Endothelial cell of umbilical vein (primary cell): ENCODE data around the gene SPAG16. TPM values are rescaled to one million over a fixed set of nuclear protein-coding genes. Genes with fewer than 3 reads are reported as not detected.

Source experiments
- BruUV-seq: library from RNA; stranded (reverse); fragments of 400-500 nt; replicated peaks from 2 replicates; lab custom pipeline; 2021; lab: Mats Ljungman, UMichigan
- CTCF ChIA-PET: fragments of 300-600, 350-600 bp; sonication (Branson Sonifier 250); formaldehyde crosslinking; loops from one replicate; lab custom pipeline; 2021; ENCODE audit warnings: antibody characterized with exemption, inconsistent platforms; lab: Charles Lee
- POLR2A ChIA-PET: fragments of 300-600, 350-600 bp; sonication (Branson Sonifier 250); formaldehyde crosslinking; loops from one replicate; lab custom pipeline; 2021; ENCODE audit warnings: antibody characterized with exemption, inconsistent platforms; lab: Charles Lee
- DNase-seq: peaks from one replicate; pipeline ENCODE4 v3.0.0-alpha.2; 2011; ENCODE audit warnings: low read depth, low spot score
- FAIRE-seq: peaks from 2 replicates; lab custom pipeline; 2011; peaks lifted over from hg19 to GRCh38; lab: Jason Lieb, UNC
- H2AFZ ChIP-seq: 2 replicates; pipeline ENCODE4 v1.6.0; 2012; ENCODE audit warnings: low read depth, low read length, control low read depth, inconsistent platforms
- H3K27ac ChIP-seq: 2 replicates; pipeline ENCODE4 v1.5.1; 2011; ENCODE audit warnings: low read depth, mild to moderate bottlenecking, control low read depth, low read length, moderate library complexity; ENCODE audit not compliant: insufficient read depth
- H3K27me3 ChIP-seq, 2 experiments: 2 replicates each; pipeline versions ENCODE4 v1.6.0 to v1.6.1; 2011; ENCODE audit warnings: low read length in 2 of 2, mixed read lengths in 1 of 2; ENCODE audit not compliant: control insufficient read depth in 2 of 2, insufficient read depth in 2 of 2
- H3K36me3 ChIP-seq, 2 experiments: 2 replicates in 1 of 2; 3 replicates in 1 of 2; pipeline ENCODE4 v1.5.1; 2011; ENCODE audit warnings: low read length in 2 of 2, mild to moderate bottlenecking in 1 of 2, moderate library complexity in 1 of 2; ENCODE audit not compliant: control insufficient read depth in 2 of 2, insufficient read depth in 2 of 2; ENCODE audit errors: extremely low read depth in 1 of 2
- H3K4me1 ChIP-seq: 3 replicates; pipeline ENCODE4 v1.5.1; 2011; ENCODE audit warnings: mild to moderate bottlenecking, low read length; ENCODE audit not compliant: control insufficient read depth, insufficient read depth; ENCODE audit errors: extremely low read depth
- H3K4me2 ChIP-seq: 2 replicates; pipeline ENCODE4 v1.6.1; 2011; ENCODE audit warnings: low read length, control low read depth, mixed read lengths; ENCODE audit not compliant: insufficient read depth
- H3K4me3 ChIP-seq, 3 experiments: fragments of 200-600 bp in 1 of 3; sonication (generic), shearing (Covaris generic) in 1 of 3; replicated peaks in 1 of 3; 2 replicates each; pipeline ENCODE4 v1.5.1; 2011 to 2016; ENCODE audit warnings: control low read depth in 3 of 3, low read length in 3 of 3, mild to moderate bottlenecking in 2 of 3, inconsistent platforms in 1 of 3, low read depth in 1 of 3, moderate library complexity in 1 of 3; ENCODE audit not compliant: insufficient read depth in 1 of 3
- H3K79me2 ChIP-seq: 2 replicates; pipeline ENCODE4 v1.6.0; 2012; ENCODE audit warnings: low read length, inconsistent platforms; ENCODE audit not compliant: control insufficient read depth, insufficient read depth
- H3K9ac ChIP-seq: replicated peaks from 2 replicates; pipeline ENCODE3; 2011; ENCODE audit warnings: low read length, control low read depth; ENCODE audit not compliant: insufficient read depth; ENCODE audit errors: extremely low read depth
- H3K9me1 ChIP-seq: replicated peaks from 3 replicates; pipeline ENCODE4 v1.6.0; 2011; ENCODE audit warnings: mild to moderate bottlenecking, low read length; ENCODE audit not compliant: control insufficient read depth, insufficient read depth; ENCODE audit errors: extremely low read depth
- H3K9me3 ChIP-seq: replicated peaks from 2 replicates; pipeline ENCODE4 v1.5.1; 2012; ENCODE audit warnings: low read length, inconsistent platforms; ENCODE audit not compliant: control insufficient read depth, insufficient read depth
- H4K20me1 ChIP-seq: replicated peaks from 2 replicates; pipeline ENCODE3; 2011; ENCODE audit warnings: mild to moderate bottlenecking, low read length; ENCODE audit not compliant: control insufficient read depth, insufficient read depth; ENCODE audit errors: extremely low read depth
- EZH2 ChIP-seq: IDR thresholded peaks from 2 replicates; pipeline ENCODE4 v1.6.1; 2012; ENCODE audit warnings: borderline replicate concordance, low read depth, mild to moderate bottlenecking, moderate library complexity, low read length, inconsistent platforms; ENCODE audit not compliant: severe bottlenecking
- FOS ChIP-seq: IDR thresholded peaks from 2 replicates; pipeline ENCODE4 v1.6.1; 2011; ENCODE audit warnings: mild to moderate bottlenecking, low read length, moderate library complexity, borderline replicate concordance; ENCODE audit not compliant: insufficient read depth
- GATA2 ChIP-seq: IDR thresholded peaks from 2 replicates; pipeline ENCODE4 v1.7.0; 2011; ENCODE audit warnings: low read depth, mild to moderate bottlenecking, moderate library complexity, mixed read lengths, low read length; ENCODE audit not compliant: insufficient read length, insufficient read depth
- JUN ChIP-seq: IDR thresholded peaks from 2 replicates; pipeline ENCODE4 v1.6.1; 2011; ENCODE audit warnings: borderline replicate concordance, low read depth; ENCODE audit not compliant: insufficient read length, insufficient read depth
- POLR2A ChIP-seq: IDR thresholded peaks from 2 replicates; pipeline ENCODE4 v1.6.1; 2012; ENCODE audit warnings: low read depth, mild to moderate bottlenecking, control low read depth, low read length
- POLR2AphosphoS5 ChIP-seq: IDR thresholded peaks from 2 replicates; pipeline ENCODE4 v1.6.1; 2012; ENCODE audit warnings: low read depth, mild to moderate bottlenecking, control low read depth, low read length, moderate library complexity; ENCODE audit not compliant: insufficient read depth
- dilution Hi-C: fragments of 300-500 bp; cut with MboI; formaldehyde crosslinking; loops from one replicate; pipeline ENCODE4 v1.15.0; 2019; ENCODE audit warnings: low sequenced_read_pairs; ENCODE audit not compliant: extremely low pct_ligation_motif_present
- intact Hi-C: fragments of 100-400 bp; cut with micrococcal nuclease; formaldehyde crosslinking; loops from one replicate; pipeline ENCODE4 v1.10.0; 2022
- polyA plus RNA-seq, 4 experiments: library from polyadenylated mRNA; depleted of rRNA in 3 of 4; stranded (reverse) in 3 of 4; unstranded in 1 of 4; fragments of >200 nt; gene quantifications; 2 replicates each; pipeline versions ENCODE4 v1.2.1 to v1.2.3, GENCODE V29; 2011 to 2012; ENCODE audit warnings: missing spikeins in 1 of 4
- total RNA-seq: library from RNA; stranded (reverse); gene quantifications from 2 replicates; pipeline ENCODE4 v1.2.3, GENCODE V29; 2021
- TF ChIP-seq, protein P1 (sequence below): IDR thresholded peaks from 2 replicates; pipeline ENCODE4 v1.6.1; 2011; ENCODE audit not compliant: insufficient read depth, insufficient read length
- TF ChIP-seq, protein P2 (sequence below), 2 donors: IDR thresholded peaks; 1 replicate in 1 of 2; 2 replicates in 1 of 2; pipeline ENCODE4 v1.5.1; 2011; ENCODE audit warnings: low read length in 2 of 2, mild to moderate bottlenecking in 2 of 2, moderate library complexity in 2 of 2, control low read depth in 1 of 2, inconsistent platforms in 1 of 2, low read depth in 1 of 2; ENCODE audit not compliant: insufficient read depth in 1 of 2; ENCODE audit errors: extremely low read depth in 1 of 2

Gene SPAG16
- total and polyA plus RNA-seq, 2 donors (not counting 3 experiments of a cell fraction or from before 2014, with no cell fraction given), result 4.0 to 7.7 TPM

DNA sequence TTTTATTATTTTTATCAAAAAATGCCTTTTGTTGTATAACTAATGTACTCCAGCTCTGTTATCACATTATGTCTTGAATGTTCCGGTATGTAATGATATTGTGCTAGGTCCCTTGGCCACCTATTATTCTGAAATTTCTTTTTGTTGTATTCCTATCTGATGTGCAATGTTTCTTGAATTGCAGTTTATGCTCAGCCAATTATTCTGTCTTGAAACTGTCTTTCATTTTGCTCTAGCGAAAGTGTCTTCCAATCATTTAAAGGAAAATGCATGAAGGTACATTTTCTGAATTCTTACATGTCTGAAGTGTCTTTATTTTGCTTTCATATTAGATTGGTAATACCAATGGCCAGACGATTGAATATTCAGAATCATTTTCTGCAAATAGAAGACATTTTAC, 277.5 kb downstream of the SPAG16 start:
- TF ChIP-seq, protein P1, sequence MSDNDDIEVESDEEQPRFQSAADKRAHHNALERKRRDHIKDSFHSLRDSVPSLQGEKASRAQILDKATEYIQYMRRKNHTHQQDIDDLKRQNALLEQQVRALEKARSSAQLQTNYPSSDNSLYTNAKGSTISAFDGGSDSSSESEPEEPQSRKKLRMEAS, result no peak
- no peak overlapping the region for H2AFZ ChIP-seq
- H3K79me2 ChIP-seq, result no peaks in the 10 kb centered on the region
- intact Hi-C loops, result no loop called here
- FAIRE-seq (no peak), DNase-seq (no peak)
- POLR2A ChIA-PET, result no interaction called here
- H3K4me2 ChIP-seq, result no peak overlapping the region
- H3K4me3 ChIP-seq, result no peak overlapping the region
- BruUV-seq, result no TSS peak
- no peaks in the 10 kb centered on the region for H3K4me1 ChIP-seq
- no peaks in the 10 kb centered on the region for H3K9me1 ChIP-seq
- no peak overlapping the region for H3K9ac ChIP-seq
- CTCF ChIA-PET, result no interaction called here
- H4K20me1 ChIP-seq, result no peaks in the 10 kb centered on the region
- H3K27ac ChIP-seq, result no peak overlapping the region
- no peaks in the 10 kb centered on the region for H3K27me3 ChIP-seq
- dilution Hi-C loops, result no loop called here
- H3K36me3 ChIP-seq, result no peaks in the 10 kb centered on the region
- peaks cover 2% of the 10 kb centered on the region for H3K9me3 ChIP-seq

DNA sequence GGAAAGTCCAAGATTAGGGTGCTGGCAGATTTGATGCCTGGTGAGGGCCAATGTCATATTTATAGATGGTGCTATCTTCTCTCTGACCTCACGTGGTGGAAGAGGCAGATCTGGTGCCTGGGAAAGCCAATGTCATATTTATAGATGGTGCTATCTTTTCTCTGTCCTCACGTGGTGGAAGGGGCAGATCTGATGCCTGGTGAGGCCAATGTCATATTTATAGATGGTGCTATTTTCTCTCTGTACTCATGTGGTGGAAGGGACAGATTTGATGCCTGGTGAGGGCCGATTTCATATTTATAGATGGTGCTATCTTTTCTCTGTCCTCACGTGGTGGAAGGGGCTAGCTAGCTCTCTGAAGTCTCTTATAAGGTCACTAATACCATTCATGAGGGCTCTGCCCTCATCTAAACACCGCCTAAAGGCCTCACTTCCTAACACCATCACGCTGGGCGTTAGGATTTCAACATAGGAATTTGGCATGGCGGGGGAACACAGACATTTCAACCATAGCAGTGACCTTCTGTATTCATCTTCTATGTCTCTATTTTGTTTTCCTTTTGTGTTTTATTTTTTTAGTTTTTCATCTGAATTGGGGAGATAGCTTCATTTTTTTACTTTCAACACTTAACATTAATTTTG, 278.4 kb downstream of the SPAG16 start:
- no peak for FAIRE-seq
- H3K9ac ChIP-seq, result no peak overlapping the region
- no peaks in the 10 kb centered on the region for H4K20me1 ChIP-seq
- H3K9me3 ChIP-seq, result peaks cover 2% of the 10 kb centered on the region
- H3K4me3 ChIP-seq, result no peak overlapping the region
- TF ChIP-seq, protein P2, sequence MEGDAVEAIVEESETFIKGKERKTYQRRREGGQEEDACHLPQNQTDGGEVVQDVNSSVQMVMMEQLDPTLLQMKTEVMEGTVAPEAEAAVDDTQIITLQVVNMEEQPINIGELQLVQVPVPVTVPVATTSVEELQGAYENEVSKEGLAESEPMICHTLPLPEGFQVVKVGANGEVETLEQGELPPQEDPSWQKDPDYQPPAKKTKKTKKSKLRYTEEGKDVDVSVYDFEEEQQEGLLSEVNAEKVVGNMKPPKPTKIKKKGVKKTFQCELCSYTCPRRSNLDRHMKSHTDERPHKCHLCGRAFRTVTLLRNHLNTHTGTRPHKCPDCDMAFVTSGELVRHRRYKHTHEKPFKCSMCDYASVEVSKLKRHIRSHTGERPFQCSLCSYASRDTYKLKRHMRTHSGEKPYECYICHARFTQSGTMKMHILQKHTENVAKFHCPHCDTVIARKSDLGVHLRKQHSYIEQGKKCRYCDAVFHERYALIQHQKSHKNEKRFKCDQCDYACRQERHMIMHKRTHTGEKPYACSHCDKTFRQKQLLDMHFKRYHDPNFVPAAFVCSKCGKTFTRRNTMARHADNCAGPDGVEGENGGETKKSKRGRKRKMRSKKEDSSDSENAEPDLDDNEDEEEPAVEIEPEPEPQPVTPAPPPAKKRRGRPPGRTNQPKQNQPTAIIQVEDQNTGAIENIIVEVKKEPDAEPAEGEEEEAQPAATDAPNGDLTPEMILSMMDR (IDR thresholded peaks at IDR 0.05; ENCODE audit: extremely low read depth in 1 of 2, insufficient read depth in 1 of 2, low read depth in 1 of 2, low read length in 2 of 2), result no peak
- TF ChIP-seq FOS (no peak), POLR2AphosphoS5 (no peak), POLR2A (no peak), JUN (no peak), EZH2 (no peak), GATA2 (no peak)
- TF ChIP-seq, protein P1, result no peak
- H3K27me3 ChIP-seq, result no peaks in the 10 kb centered on the region
- no TSS peak for BruUV-seq
- no peaks in the 10 kb centered on the region for H3K79me2 ChIP-seq
- H3K4me2 ChIP-seq, result no peak overlapping the region
- H3K27ac ChIP-seq, result no peak overlapping the region
- no peaks in the 10 kb centered on the region for H3K36me3 ChIP-seq
- no peak for DNase-seq
- H2AFZ ChIP-seq, result no peak overlapping the region
- intact Hi-C loops, result no loop called here
- no peaks in the 10 kb centered on the region for H3K4me1 ChIP-seq
- POLR2A ChIA-PET, result no interaction called here
- CTCF ChIA-PET, result no interaction called here
- no peaks in the 10 kb centered on the region for H3K9me1 ChIP-seq
- dilution Hi-C loops, result no loop called here
